ENCODE measurements around the gene SEZ6L. TPM values are rescaled to one million over a fixed set of nuclear protein-coding genes. Genes with fewer than 3 reads are reported as not detected.
A peak's percentile ranks its signal among the peaks of the same experiment; 100 is the strongest.

Gene SEZ6L
- total RNA-seq, 4 donors from 2014 or later, result 0.10 to 0.13 TPM; not detected in 2

DNA sequence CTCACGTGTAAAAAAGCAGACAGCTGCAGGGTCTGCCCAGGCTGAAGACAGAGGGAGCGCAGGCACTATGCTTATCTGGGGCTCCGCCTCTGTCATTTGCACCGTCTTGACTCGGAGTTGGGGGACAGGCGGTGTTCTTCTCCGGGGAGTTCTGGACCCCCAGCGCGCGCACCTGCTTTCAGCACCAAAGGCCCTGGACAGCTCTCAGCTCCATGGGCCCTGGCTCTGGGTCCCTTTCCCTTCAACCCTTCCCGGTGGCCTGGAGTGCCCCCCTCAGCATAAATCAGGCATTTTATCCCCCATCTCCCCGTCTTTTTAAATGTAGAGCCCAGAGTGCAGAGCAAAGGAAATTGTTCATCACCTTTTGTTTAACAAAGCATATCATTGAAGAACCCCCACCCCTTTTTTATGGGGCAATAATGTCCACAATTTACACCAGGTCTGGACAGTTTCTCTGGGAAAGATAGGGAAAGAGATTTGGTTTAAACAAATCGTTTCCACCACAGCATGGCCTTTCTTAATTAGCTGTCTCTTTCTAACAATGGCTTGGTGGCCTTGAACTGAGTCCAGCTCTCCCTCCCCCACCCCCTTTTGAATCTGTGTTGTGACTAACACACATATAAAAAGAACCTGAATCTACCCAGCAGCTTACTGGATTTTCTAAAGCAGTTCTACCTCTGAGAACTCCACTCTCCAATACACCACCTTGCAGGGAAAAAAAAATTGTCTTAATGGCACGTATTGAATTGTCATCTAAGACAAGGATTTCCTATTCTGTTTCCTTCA lies 1.7 kb downstream of the SEZ6L start:
- H3K9me3 ChIP-seq, result no peaks in the 10 kb centered on the region
- peaks cover 0 to 9% of the 10 kb centered on the region in 2 donors for H3K4me1 ChIP-seq
- ATAC-seq (no peak), DNase-seq (no peak)
- intact Hi-C loops (cut with DNase I; ENCODE audit: low total_unique reads), result no loop called here
- TF ChIP-seq, protein P1, sequence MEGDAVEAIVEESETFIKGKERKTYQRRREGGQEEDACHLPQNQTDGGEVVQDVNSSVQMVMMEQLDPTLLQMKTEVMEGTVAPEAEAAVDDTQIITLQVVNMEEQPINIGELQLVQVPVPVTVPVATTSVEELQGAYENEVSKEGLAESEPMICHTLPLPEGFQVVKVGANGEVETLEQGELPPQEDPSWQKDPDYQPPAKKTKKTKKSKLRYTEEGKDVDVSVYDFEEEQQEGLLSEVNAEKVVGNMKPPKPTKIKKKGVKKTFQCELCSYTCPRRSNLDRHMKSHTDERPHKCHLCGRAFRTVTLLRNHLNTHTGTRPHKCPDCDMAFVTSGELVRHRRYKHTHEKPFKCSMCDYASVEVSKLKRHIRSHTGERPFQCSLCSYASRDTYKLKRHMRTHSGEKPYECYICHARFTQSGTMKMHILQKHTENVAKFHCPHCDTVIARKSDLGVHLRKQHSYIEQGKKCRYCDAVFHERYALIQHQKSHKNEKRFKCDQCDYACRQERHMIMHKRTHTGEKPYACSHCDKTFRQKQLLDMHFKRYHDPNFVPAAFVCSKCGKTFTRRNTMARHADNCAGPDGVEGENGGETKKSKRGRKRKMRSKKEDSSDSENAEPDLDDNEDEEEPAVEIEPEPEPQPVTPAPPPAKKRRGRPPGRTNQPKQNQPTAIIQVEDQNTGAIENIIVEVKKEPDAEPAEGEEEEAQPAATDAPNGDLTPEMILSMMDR (IDR thresholded peaks at IDR 0.05 in 4 of 5, conservative IDR thresholded peaks at IDR 0.05 in 1 of 5), result no peak
- TF ChIP-seq POLR2A (IDR thresholded peaks at IDR 0.05), result no peak
- no peak overlapping the region for H3K4me3 ChIP-seq
- in situ Hi-C loops (cut with MboI; ENCODE audit: low sequenced_read_pairs in 4 of 4), result loop anchor here in 2 of 4 donors (10.0 kb wide), 2 partner anchors 154 to 164 kb away; no protein-coding TSS in a partner anchor
- no peak overlapping the region for H3K27ac ChIP-seq
- H3K27me3 ChIP-seq, result peaks cover 37 to 57% (median 38%) of the 10 kb centered on the region in 3 donors
- H3K36me3 ChIP-seq, result no peaks in the 10 kb centered on the region

DNA sequence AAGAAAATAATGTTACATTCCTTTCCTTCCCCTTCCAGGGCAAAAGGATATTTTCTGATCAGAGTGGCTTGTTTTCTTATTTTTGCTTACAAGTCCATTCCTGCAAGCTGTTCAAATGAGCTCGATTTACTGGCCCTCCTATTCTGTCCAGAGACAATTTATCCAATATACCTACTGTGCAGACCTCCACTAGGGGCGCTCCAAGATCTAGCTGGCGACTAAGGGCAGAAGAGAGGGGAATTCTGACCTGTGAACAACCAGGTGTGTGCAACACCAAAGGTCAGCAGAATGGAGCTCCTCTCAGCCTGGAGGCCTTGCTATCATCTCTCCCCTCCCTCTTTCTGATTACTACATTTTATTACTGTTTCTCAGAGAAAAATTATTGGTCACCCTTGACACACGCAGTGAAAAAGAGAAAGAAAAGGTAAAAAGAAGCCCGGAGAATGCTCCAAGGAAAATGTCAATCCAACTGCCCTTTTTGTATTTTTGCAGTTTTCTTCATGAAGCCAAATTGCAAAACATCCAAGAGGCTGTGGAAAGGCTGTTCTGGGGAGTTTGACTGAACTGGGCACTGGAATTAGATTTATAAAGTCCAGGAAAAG lies 3.2 kb downstream of the SEZ6L start:
- TF ChIP-seq POLR2A (IDR thresholded peaks at IDR 0.05), result no peak
- TF ChIP-seq, protein P1 (IDR thresholded peaks at IDR 0.05 in 4 of 5, conservative IDR thresholded peaks at IDR 0.05 in 1 of 5), result peak; percentile 32 to 71 (median 41)
- ATAC-seq (peak; percentile 46 to 61), DNase-seq (no peak)
- intact Hi-C loops (cut with DNase I; ENCODE audit: low total_unique reads) (loop anchor here (2.0 kb wide), 2 partner anchors 158 to 188 kb away; no protein-coding TSS in a partner anchor), in situ Hi-C loops (cut with MboI; ENCODE audit: low sequenced_read_pairs in 4 of 4) (loop anchor here in 2 of 4 donors (10.0 kb wide), 2 partner anchors 152 to 162 kb away; no protein-coding TSS in a partner anchor)
- peaks cover 0 to 9% of the 10 kb centered on the region in 2 donors for H3K4me1 ChIP-seq
- H3K27me3 ChIP-seq, result peaks cover 28 to 46% (median 32%) of the 10 kb centered on the region in 3 donors
- no peaks in the 10 kb centered on the region for H3K36me3 ChIP-seq
- no peak overlapping the region for H3K4me3 ChIP-seq
- no peak overlapping the region for H3K27ac ChIP-seq
- H3K9me3 ChIP-seq, result no peaks in the 10 kb centered on the region

DNA sequence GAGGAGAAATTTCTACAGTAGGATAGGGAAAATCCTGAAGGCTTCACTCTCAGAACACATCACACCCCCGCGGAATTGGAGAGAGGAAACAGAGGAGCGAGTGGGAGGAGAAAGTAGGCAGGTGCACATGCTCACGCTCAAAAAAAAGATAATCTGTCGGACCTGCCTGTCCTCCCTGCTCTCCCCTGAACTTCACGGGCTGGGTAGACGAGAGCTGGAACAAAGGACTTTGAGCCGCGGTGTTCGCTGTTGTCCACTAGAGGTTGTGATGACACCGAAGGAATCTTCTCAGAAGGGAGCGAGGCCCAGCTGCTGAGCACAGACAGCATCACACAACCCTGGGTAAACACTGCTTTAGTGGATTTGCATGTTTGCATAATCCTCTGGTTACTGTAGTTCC lies 5.0 kb downstream of the SEZ6L start:
- ATAC-seq (no peak), DNase-seq (no peak)
- no peaks in the 10 kb centered on the region for H3K9me3 ChIP-seq
- intact Hi-C loops (cut with DNase I; ENCODE audit: low total_unique reads) (no loop called here), in situ Hi-C loops (cut with MboI; ENCODE audit: low sequenced_read_pairs in 4 of 4) (loop anchor here in 2 of 4 donors (10.0 kb wide), 2 partner anchors 151 to 161 kb away; no protein-coding TSS in a partner anchor)
- no peaks in the 10 kb centered on the region for H3K36me3 ChIP-seq
- TF ChIP-seq, protein P1 (IDR thresholded peaks at IDR 0.05 in 4 of 5, conservative IDR thresholded peaks at IDR 0.05 in 1 of 5), result peak in 2 of 5 experiments; percentile 14 to 30
- no peak for TF ChIP-seq POLR2A (IDR thresholded peaks at IDR 0.05)
- no peak overlapping the region for H3K27ac ChIP-seq
- H3K4me3 ChIP-seq, result no peak overlapping the region
- H3K27me3 ChIP-seq, result peaks cover 23 to 35% (median 32%) of the 10 kb centered on the region in 3 donors
- H3K4me1 ChIP-seq, result peaks cover 0 to 9% of the 10 kb centered on the region in 2 donors

DNA sequence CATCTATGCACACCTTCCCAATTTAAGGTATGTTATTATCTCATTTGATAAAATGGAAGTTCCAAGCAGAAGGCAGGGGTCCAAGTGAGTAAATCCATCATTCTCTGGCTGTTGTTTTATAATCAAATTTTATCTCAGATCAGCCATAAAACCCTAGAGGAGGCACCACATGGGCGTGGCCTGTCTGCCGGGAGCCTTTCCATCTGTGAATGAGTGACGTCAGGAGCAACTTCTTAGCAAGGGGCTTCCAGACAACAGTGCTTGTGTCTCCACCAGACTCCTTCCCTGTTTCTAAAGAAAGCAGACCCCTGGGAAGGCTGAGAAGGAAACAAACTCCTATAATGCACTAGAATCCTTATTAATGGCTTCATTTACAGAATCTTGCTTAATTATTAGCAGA lies 13.5 kb downstream of the SEZ6L start:
- no peak for TF ChIP-seq POLR2A (IDR thresholded peaks at IDR 0.05)
- TF ChIP-seq, protein P1 (IDR thresholded peaks at IDR 0.05 in 4 of 5, conservative IDR thresholded peaks at IDR 0.05 in 1 of 5), result no peak
- no peaks in the 10 kb centered on the region for H3K9me3 ChIP-seq
- H3K4me1 ChIP-seq, result no peaks in the 10 kb centered on the region
- H3K27ac ChIP-seq, result no peak overlapping the region
- no peak for ATAC-seq
- no peaks in the 10 kb centered on the region for H3K36me3 ChIP-seq
- H3K4me3 ChIP-seq, result no peak overlapping the region
- H3K27me3 ChIP-seq, result no peaks in the 10 kb centered on the region
- in situ Hi-C loops (cut with MboI; ENCODE audit: low sequenced_read_pairs in 4 of 4) (loop anchor here in 1 of 4 donors (25.0 kb wide), 1 partner anchor 95 kb away; no protein-coding TSS in a partner anchor), intact Hi-C loops (cut with DNase I; ENCODE audit: low total_unique reads) (no loop called here)
- DNase-seq, result no peak
